ACHN (cell line): ENCODE results near the gene NISCH.
A peak's percentile ranks its signal among the peaks of the same experiment; 100 is the strongest.

Experiments
- DNase-seq: peaks from one replicate; pipeline ENCODE4 v3.0.0-alpha.2; 2015
- in situ Hi-C: cut with HindIII; loops from 2 replicates; pipeline ENCODE4 v1.10.0; 2017; ENCODE audit warnings: low sequenced_read_pairs, low pct_ligation_motif_present, low pct_unique_long_range_greater_than_20kb

NISCH gene

DNA sequence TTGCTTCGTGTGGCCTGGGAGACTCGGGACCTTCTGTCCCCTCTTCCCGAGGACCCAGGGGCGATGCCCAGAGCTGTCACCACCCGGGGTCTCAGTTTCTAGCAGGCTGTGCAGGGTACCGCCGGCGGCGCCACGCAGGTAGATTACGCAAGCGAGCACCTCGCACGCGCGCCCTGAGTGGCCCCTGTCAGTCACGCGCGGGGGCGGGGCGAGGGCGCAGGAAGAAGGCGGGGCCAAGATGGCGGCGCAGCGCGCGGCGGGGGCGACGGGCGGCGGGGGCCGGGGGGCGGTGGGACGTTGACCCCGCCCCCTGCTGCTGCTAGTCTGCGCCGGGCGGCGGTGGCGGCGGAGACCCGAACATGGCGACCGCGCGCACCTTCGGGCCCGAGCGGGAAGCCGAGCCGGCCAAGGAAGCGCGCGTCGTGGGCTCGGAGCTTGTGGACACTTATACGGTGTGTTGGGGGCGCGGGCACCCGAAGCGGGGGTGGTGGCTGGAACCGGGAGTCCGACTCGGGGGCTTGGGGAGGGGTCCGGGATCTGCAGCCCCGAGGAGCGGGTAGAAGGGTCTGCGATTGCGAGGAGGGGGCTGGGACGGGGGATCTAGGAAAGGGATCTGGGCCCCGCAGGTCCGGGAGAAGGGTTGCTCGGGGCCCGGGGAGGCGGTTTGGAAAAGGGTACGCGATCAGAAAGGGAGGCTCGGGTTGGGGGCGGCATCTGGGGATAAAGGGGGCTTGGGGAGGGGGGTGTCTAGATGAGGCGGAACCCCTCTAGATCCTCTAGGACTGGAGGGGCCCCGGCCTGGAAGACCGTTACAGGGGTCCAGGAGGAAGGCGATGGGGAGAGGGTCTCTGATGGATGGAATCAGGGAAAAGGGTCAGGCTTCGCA lies at the start of gene NISCH:
Gene NISCH (plus strand): TSS at position 322 of the 886 bp plus-strand sequence. CDS start 38 bp downstream, at position 360.
- in situ Hi-C loops = no loop called here
- DNase-seq = peak; percentile 80

DNA sequence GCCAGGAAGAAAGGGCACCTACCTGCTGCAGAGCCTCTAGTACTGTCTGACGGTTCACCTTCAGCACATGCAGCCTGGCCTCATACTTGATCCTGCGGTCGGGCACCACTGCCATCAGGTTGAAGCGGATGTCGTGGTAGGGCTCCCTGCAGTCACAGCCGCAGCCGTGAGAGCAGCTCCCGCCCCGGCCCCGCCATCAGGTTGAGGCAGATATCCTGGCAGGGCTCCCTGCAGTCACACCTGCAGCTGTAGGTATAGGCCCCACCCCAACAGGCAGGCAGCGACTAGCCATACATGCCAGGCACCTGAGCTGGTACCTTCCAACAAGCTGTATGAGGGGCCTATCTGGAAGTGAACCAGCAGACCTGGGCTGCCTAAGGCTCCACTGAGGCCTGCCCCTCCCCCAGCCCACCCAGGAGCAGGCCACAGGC lies 49.2 kb upstream of the NISCH start:
- no peak for DNase-seq
- in situ Hi-C loops = no loop called here

- DNase-seq = no peak
- in situ Hi-C loops = no loop called here
Measured at GRCh38 chr3:52406791-52407510, 48.5 kb upstream of the NISCH start.

DNA sequence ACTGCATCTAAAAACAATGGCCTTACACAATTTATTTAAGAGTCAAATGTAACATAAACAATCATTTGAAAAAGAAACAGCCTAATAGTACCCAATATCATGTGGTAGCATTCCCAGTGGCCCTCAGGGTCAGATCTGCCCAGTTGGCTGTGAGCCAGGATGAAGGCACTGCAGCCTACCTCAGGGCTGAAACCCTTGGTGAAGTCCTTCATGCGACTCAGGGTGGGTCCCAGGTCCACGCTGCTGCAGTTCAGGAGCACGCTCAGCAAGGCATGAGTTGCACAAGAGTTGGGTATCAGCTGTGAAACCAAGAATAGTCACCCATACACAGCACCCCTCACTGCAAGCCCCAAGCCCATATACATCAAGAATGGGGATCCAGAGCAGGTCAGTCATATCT lies 47.6 kb upstream of the NISCH start:
- DNase-seq = no peak
- in situ Hi-C loops = no loop called here

GRCh38 chr3:52408466-52408865 lies 46.9 kb upstream of the NISCH start:
- in situ Hi-C loops = no loop called here
- no peak for DNase-seq

DNA sequence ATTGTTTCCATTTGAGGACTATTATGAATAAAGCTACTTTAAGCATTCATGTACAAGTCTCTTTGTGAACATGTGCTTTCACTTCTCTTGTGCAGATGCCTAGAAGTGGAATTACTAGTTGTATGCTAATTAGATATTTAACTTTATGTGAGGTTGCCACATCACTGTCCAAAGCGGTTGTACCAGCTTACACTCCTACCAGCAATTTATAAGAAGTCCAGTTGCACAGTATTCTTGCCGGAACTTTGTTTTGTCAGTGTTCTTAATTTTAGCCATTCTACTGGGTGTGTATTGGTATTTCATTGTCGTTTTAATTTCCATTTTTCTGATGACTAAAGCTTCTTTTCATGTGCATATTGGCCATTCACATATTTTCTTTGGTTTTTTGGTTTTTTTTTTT lies 39.6 kb upstream of the NISCH start:
- DNase-seq = no peak
- in situ Hi-C loops = no loop called here

GRCh38 chr3:52420388-52420787 lies 35.0 kb upstream of the NISCH start:
- DNase-seq = no peak
- in situ Hi-C loops = no loop called here

- in situ Hi-C loops = no loop called here
- DNase-seq = no peak
Measured at GRCh38 chr3:52422669-52423068, 32.7 kb upstream of the NISCH start.

DNA sequence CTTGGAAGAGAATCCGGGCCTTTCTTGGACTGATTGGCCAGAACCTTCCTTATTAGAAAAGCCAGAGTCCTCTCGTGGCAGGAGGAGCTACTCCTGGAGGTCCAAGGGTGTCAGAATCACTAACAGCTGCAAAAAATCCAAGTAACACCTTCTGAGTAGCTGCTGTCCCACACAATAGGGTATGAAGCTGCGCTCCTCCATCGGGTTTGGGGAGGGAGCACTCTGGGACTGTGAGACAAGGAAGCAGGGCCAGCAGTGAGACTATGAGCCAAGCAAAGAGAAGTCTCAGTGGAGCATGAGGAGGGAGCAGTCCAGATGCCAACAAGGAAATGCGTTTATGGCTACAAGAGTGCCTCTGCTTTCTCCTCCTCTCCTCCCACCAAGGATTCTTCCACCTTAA lies 32.2 kb upstream of the NISCH start:
- in situ Hi-C loops = no loop called here
- no peak for DNase-seq

DNA sequence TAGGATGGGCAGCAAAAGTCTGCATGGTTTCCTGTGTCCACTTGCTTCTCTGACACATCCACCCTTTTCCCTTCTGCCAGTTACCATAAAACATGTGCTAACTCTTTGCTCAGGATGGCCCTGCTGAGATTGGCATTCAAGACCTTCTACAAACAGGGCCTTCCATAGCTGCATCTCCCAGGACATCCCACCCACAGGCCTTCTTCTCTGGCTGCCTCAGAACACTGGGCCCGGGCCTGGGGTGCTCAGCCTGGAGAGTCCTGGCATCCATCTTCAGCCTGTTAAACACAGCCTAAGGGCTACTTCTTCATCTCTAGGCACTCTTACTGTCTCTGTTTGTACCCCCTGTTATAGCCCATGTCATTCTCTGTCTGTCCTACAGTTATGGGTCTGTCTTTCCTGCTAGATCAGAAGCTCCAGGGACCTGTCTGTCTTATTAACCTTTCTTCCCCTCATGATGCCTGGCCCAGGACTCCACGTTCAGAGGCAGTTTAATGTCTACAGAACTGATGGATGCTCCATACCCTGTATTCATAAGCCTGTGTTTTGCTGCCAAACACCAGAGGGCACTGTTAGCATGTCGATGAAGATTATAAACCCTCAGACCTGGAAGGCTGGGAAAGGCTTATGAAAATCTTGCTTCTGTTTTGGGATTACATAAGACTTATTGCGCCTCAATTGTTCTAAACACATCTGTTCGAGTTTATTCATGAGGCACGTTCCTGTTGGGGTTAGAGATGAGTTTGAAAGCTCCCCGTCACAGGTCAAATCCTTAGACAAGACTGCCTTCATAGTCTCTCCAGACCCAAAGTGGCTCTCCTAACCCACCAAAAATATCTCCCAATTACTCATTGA lies 27.0 kb upstream of the NISCH start:
- DNase-seq = peak; percentile 61
- in situ Hi-C loops = no loop called here

- in situ Hi-C loops = no loop called here
Measured at GRCh38 chr3:52429031-52429430, 26.4 kb upstream of the NISCH start.

DNA sequence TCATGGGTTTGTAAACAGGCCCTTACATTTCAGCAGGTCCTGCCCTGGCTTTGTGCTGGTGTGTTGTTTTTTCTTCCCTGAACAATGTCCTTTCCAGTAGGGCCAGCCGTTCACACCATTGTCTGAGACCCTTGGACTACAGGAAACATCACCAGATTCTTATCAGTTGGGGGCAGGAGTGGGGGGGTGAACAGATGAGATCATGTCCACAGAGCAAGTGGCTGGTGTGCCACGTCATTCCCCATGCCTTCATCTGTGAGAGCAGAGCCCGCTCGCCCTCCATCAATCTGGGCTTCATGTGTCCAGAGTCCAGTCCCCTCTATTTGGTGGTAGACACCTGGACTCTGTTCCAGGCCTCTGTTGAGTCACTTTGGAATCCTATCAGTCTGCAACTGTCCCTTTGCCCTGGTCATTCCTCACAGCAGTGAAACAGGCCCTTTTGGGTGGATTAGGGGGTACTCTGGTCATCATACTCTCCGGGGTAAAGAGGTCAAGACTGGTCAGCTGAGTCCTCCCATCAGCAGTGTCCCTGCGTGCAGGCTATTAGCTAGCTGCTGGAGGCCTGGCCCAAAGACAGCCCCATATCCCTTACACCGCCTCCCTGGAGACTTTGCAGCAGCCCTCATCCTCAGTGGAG lies 25.5 kb upstream of the NISCH start:
- in situ Hi-C loops = no loop called here
- no peak for DNase-seq

More at GRCh38 chr3:52429031-52429430, 26.4 kb upstream of the NISCH start:
- DNase-seq = no peak

GRCh38 chr3:52430416-52430810 lies 25.0 kb upstream of the NISCH start:
- no peak for DNase-seq
- in situ Hi-C loops = no loop called here

GRCh38 chr3:52431459-52432223 lies 23.8 kb upstream of the NISCH start:
- in situ Hi-C loops = no loop called here
- no peak for DNase-seq

DNA sequence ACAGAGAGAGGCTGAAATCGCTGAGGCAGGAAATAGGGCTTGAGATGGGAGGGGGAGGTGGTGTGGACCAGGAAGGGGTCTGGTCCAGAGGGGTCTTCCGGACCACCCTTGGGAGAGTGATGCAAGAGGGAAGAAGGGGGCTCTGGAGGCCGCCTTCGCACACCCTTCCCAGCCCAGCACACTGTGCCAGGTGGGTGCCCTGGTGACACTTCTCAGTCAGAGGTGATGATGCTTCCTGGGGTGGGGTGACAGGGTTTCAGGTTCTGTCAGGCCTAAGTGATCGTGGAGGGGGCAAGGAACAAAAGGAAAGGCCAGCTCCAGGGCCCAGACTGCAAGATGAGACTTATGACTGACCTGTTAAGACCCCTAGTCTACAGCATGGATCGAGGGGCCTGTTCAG lies 23.2 kb upstream of the NISCH start:
- no peak for DNase-seq
- in situ Hi-C loops = no loop called here

- in situ Hi-C loops = no loop called here
- DNase-seq = no peak
Measured at GRCh38 chr3:52432691-52433141, 22.7 kb upstream of the NISCH start.

GRCh38 chr3:52433328-52433995 lies 21.9 kb upstream of the NISCH start:
- in situ Hi-C loops = no loop called here
- no peak for DNase-seq
